Stimulated activated CD4-positive, alpha-beta T cell treated with anti-CD3 and anti-CD28 coated beads, Interleukin-2, amount 100 ng/mL, for 24 hours (primary cell): ENCODE measurements around the gene IVL.

Experiments used
- DNase-seq, 2 donors: peaks; one replicate each; pipeline ENCODE4 v3.0.0-alpha.2; 2020

IVL gene

DNA sequence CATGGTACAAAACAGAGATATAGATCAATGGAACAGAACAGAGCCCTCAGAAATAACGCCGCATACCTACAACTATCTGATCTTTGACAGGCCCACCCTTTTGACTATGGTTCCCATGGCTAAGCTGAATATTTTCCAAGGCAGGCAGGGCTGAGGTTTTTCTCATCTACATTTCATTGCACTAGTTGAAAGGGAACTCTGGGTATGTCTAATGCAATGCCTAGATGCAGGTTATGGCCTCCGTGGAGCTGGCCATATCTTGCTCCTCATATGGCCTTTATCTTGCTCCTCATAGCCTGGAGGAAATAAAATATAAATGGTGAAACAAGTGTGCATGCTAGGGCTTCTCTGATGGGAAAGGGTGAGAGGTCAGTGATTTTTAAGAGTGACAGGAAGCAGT, 49.2 kb downstream of the IVL start:
- DNase-seq, result no peak

DNA sequence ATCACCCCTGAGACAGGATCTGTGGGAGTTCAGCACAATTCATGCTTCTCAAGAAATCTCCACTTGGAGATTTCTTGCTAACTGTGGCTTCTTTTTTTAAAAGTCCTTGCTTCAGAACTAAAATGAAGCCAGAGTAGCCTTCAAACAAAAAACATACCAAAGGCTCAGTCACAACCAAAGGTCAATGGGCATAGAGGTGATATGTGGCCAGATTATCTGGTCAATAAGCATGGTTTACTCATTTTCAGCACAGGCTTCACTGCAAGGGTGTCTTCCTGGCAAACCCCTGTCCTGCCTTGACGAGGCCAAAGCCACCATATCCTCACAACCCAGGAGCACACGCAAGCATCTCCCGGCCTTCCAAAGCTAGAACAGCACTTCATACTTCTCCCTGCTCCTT, 50.9 kb downstream of the IVL start:
- DNase-seq, result no peak

GRCh38 chr1:152959801-152960451, 51.6 kb downstream of the IVL start:
- DNase-seq, result no peak

DNA sequence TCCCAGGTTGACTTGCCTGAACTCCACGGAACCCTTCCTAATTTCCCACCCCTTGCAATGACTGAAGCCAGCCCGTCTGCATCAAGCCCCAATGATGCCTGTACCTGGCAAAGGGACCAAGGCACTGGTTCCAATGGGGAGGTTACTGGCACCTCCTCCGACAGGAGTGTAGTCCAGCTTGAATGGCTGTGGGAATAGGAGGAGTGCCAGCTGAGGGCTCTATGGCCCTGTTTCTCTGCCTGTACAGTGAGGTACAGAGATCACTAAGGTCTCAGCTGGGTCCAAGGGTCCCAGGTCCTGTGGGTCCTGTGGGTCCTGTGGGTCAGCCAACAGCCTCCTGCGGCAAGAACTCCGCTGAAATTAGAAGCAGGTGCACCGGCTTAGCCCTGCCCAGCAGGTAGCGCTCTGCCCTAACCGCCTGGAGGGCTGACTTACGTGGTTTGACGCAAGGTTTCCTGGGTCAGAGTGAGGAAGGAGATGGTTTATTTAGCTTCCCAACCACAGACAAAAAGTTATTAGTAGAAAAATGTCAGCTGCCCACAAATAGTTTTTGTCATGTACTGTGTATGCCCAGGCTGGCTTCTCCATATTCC, 52.2 kb downstream of the IVL start:
- DNase-seq, result no peak
